ENCODE results near the gene CCDC178. TPM values are rescaled to one million over a fixed set of nuclear protein-coding genes. Genes with fewer than 3 reads are reported as not detected.
A peak's percentile ranks its signal among the peaks of the same experiment; 100 is the strongest.

Gene CCDC178
- total RNA-seq, 4 donors from 2014 or later: 0.39 to 1.4 TPM; not detected in 2

GRCh38 chr18:33210575-33211189 lies 229.8 kb downstream of the CCDC178 start:
- 22 to 31% methylated on average over 6 of the region's 6 CpGs for WGBS, 2 donors
- intact Hi-C loops (cut with DNase I; ENCODE audit: low total_unique reads): no loop called here

GRCh38 chr18:33205777-33206176 lies 234.7 kb downstream of the CCDC178 start:
- no peak for TF ChIP-seq POLR2A (IDR thresholded peaks at IDR 0.05)
- no peak for TF ChIP-seq CTCF (IDR thresholded peaks at IDR 0.05)
- 80 to 89% methylated on average over 1 of the region's 1 CpG for WGBS, 2 donors
- no peak for DNase-seq (ENCODE audit: low spot score in 2 of 2)
- intact Hi-C loops (cut with DNase I; ENCODE audit: low total_unique reads): no loop called here
- H3K4me3 ChIP-seq (ENCODE audit: low read depth, poor library complexity, severe bottlenecking): no peak overlapping the region

More at GRCh38 chr18:33210575-33211189, 229.8 kb downstream of the CCDC178 start:
- H3K4me3 ChIP-seq (ENCODE audit: low read depth, poor library complexity, severe bottlenecking): no peak overlapping the region
- no peak for DNase-seq (ENCODE audit: low spot score in 2 of 2)
- TF ChIP-seq POLR2A (IDR thresholded peaks at IDR 0.05) (no peak), CTCF (IDR thresholded peaks at IDR 0.05) (no peak)

- H3K4me3 ChIP-seq (ENCODE audit: low read depth, poor library complexity, severe bottlenecking): no peak overlapping the region
- peak in 1 of 2 donors; percentile 65 for DNase-seq (ENCODE audit: low spot score in 2 of 2)
- no peak for TF ChIP-seq POLR2A (IDR thresholded peaks at IDR 0.05)
- intact Hi-C loops (cut with DNase I; ENCODE audit: low total_unique reads): no loop called here
- 7 to 9% methylated on average over 8 of the region's 8 CpGs for whole genome bisulfite sequencing, 2 donors
These were observed 239.0 kb downstream of the CCDC178 start for GRCh38 chr18:33201509-33201926.

- H3K4me3 ChIP-seq (ENCODE audit: low read depth, poor library complexity, severe bottlenecking): no peak overlapping the region
- TF ChIP-seq CTCF (IDR thresholded peaks at IDR 0.05) (no peak), POLR2A (IDR thresholded peaks at IDR 0.05) (no peak)
- 59 to 61% methylated on average over 2 of the region's 2 CpGs for WGBS, 2 donors
- no peak for DNase-seq (ENCODE audit: low spot score in 2 of 2)
- intact Hi-C loops (cut with DNase I; ENCODE audit: low total_unique reads): no loop called here
These were observed 244.7 kb downstream of the CCDC178 start for GRCh38 chr18:33195795-33196194.

GRCh38 chr18:33194793-33195192 lies 245.7 kb downstream of the CCDC178 start:
- no peak for DNase-seq (ENCODE audit: low spot score in 2 of 2)
- TF ChIP-seq CTCF (IDR thresholded peaks at IDR 0.05) (no peak), POLR2A (IDR thresholded peaks at IDR 0.05) (no peak)
- intact Hi-C loops (cut with DNase I; ENCODE audit: low total_unique reads): no loop called here
- no peak overlapping the region for H3K4me3 ChIP-seq (ENCODE audit: low read depth, poor library complexity, severe bottlenecking)

GRCh38 chr18:33184958-33185357 lies 255.6 kb downstream of the CCDC178 start:
- no peak for TF ChIP-seq CTCF (IDR thresholded peaks at IDR 0.05)
- TF ChIP-seq POLR2A (IDR thresholded peaks at IDR 0.05): no peak
- H3K4me3 ChIP-seq (ENCODE audit: low read depth, poor library complexity, severe bottlenecking): no peak overlapping the region
- DNase-seq (ENCODE audit: low spot score in 2 of 2): no peak
- intact Hi-C loops (cut with DNase I; ENCODE audit: low total_unique reads): no loop called here
- WGBS, 2 donors: 49 to 53% methylated on average over 3 of the region's 3 CpGs

Measured in lower leg skin (tissue), 4 donors.